ENCODE results near the gene STAT1. TPM values are rescaled to one million over a fixed set of nuclear protein-coding genes. Genes with fewer than 3 reads are reported as not detected.

Gene STAT1
- total RNA-seq, 4 donors from 2014 or later = 23.2 to 67.8 (median 52.2) TPM

DNA sequence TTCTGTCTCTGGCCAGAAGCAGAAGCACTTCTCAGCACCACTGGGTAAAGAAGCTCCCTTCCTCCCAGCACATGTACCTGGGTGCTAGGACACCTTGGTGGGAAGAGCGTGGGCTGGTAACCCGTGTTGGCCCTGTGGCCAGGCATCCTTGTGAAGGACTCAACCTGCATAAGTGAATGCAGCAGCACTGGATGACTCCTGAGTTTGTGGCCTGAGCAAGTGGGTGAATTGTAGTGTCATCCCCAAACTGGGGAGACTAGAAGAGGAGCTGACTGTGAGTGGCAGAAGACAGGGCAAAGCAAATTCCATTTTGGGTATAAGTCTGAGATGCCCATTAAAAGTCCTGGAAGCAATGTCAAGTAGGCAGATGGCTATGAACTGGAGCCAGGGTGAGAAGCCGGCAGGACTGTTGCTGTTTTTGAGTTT is 63.4 kb downstream of the STAT1 start:
- Histone ChIP-seq H3K9me3 (no peaks in the 10 kb centered on the region), H3K27me3 (no peaks in the 10 kb centered on the region), H3K27ac (no peak overlapping the region), H3K4me3 (no peak overlapping the region), H3K4me1 (peaks cover 4 to 25% (median 13%) of the 10 kb centered on the region in 4 donors), H3K36me3 (no peaks in the 10 kb centered on the region)
- DNase-seq = no peak
- in situ Hi-C loops (cut with MboI; ENCODE audit: low pct_ligation_motif_present in 1 of 4, low pct_unique_long_range_greater_than_20kb in 1 of 4, low sequenced_read_pairs in 3 of 4) (no loop called here), intact Hi-C loops (cut with DNase I; ENCODE audit: low total_unique reads) (no loop called here)
- no peak for TF ChIP-seq POLR2A (IDR thresholded peaks at IDR 0.05)
- TF ChIP-seq, protein P1, sequence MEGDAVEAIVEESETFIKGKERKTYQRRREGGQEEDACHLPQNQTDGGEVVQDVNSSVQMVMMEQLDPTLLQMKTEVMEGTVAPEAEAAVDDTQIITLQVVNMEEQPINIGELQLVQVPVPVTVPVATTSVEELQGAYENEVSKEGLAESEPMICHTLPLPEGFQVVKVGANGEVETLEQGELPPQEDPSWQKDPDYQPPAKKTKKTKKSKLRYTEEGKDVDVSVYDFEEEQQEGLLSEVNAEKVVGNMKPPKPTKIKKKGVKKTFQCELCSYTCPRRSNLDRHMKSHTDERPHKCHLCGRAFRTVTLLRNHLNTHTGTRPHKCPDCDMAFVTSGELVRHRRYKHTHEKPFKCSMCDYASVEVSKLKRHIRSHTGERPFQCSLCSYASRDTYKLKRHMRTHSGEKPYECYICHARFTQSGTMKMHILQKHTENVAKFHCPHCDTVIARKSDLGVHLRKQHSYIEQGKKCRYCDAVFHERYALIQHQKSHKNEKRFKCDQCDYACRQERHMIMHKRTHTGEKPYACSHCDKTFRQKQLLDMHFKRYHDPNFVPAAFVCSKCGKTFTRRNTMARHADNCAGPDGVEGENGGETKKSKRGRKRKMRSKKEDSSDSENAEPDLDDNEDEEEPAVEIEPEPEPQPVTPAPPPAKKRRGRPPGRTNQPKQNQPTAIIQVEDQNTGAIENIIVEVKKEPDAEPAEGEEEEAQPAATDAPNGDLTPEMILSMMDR (IDR thresholded peaks at IDR 0.05) = no peak
- no peak for TF ChIP-seq EP300 (IDR thresholded peaks at IDR 0.05; ENCODE audit: low read depth)
- TF ChIP-seq POLR2AphosphoS5 (IDR thresholded peaks at IDR 0.05) = no peak
- 96 to 100% methylated on average over 1 to 3 of the region's 3 CpGs for WGBS, 2 donors (ENCODE audit: low coverage in 1 of 2)

DNA sequence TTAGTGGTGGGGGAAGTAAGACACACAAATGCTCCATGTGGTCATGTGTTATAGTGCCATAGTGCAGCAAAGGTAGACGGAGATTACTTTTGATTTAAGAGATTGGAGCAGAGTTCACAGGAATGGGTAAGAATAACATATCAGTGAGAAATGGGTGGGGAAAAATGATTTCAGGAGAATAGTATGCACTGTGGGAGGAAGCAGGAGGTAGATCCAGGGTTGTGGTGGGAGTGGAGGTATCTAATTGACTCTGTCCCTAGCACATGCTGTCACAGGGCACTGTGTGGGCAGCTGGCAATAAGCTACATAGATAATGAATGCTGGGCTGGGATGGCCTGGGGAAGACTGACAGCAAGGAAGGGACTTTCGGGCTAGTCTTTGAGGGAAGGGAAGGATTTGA is 65.3 kb downstream of the STAT1 start:
- H3K4me1 ChIP-seq = peaks cover 4 to 25% (median 13%) of the 10 kb centered on the region in 4 donors

DNA sequence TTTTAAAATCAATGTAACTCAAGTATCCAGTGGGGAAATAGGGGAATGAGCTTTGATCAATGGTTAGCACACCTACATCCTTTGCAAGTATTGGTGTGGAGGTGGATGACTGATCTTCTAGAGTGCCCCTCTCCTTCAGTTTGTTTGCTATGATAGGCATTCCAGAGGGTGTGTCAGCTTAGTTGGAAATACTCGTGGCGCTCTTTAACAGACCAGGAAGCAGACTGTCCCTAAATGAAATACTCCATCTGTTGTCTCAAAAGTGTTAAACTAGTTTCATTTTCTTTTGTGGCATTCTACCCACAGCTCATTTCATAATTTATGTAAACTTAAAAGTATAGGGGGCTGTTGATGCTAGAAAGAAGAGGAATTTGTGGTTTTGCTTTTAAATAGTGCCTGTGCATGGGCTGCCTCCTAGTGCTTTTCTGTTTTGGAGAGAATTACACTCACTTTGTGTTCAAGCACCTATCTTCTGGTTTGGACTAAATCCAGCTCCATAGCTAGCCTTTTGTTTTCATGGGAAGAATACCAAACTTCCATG is 66.2 kb downstream of the STAT1 start:
- DNase-seq = no peak
- 0 to 18% methylated on average over 2 of the region's 2 CpGs for WGBS, 2 donors (ENCODE audit: low coverage in 1 of 2)
- H3K27me3 ChIP-seq = no peaks in the 10 kb centered on the region
- no peak for TF ChIP-seq EP300 (IDR thresholded peaks at IDR 0.05; ENCODE audit: low read depth)
- TF ChIP-seq, protein P1 (IDR thresholded peaks at IDR 0.05) = no peak
- peak in 1 of 3 donors; percentile 20 for TF ChIP-seq POLR2AphosphoS5 (IDR thresholded peaks at IDR 0.05)
- no peak for TF ChIP-seq POLR2A (IDR thresholded peaks at IDR 0.05)
- H3K9me3 ChIP-seq = no peaks in the 10 kb centered on the region
- intact Hi-C loops (cut with DNase I; ENCODE audit: low total_unique reads) (no loop called here), in situ Hi-C loops (cut with MboI; ENCODE audit: low pct_ligation_motif_present in 1 of 4, low pct_unique_long_range_greater_than_20kb in 1 of 4, low sequenced_read_pairs in 3 of 4) (no loop called here)
- peak overlapping the region in 1 of 4 donors; percentile 4 for H3K4me3 ChIP-seq
- H3K27ac ChIP-seq = peak overlapping the region; percentile 27 to 53 (median 38)
- peaks cover 4 to 25% (median 13%) of the 10 kb centered on the region in 4 donors for H3K4me1 ChIP-seq
- no peaks in the 10 kb centered on the region for H3K36me3 ChIP-seq

More for the DNA sequence above, 65.3 kb downstream of the STAT1 start:
- Histone ChIP-seq H3K36me3 (no peaks in the 10 kb centered on the region), H3K27ac (peak overlapping the region in 1 of 4 donors; percentile 34), H3K4me3 (no peak overlapping the region), H3K27me3 (no peaks in the 10 kb centered on the region), H3K9me3 (no peaks in the 10 kb centered on the region)
- intact Hi-C loops (cut with DNase I; ENCODE audit: low total_unique reads) = no loop called here
- in situ Hi-C loops (cut with MboI; ENCODE audit: low pct_ligation_motif_present in 1 of 4, low pct_unique_long_range_greater_than_20kb in 1 of 4, low sequenced_read_pairs in 3 of 4) = no loop called here
- DNase-seq = no peak
- TF ChIP-seq POLR2AphosphoS5 (IDR thresholded peaks at IDR 0.05) (no peak), POLR2A (IDR thresholded peaks at IDR 0.05) (no peak), EP300 (IDR thresholded peaks at IDR 0.05; ENCODE audit: low read depth) (no peak)
- TF ChIP-seq, protein P1 (IDR thresholded peaks at IDR 0.05) = no peak
- WGBS, 2 donors (ENCODE audit: low coverage in 1 of 2) = 61 to 65% methylated on average over 2 of the region's 2 CpGs

DNA sequence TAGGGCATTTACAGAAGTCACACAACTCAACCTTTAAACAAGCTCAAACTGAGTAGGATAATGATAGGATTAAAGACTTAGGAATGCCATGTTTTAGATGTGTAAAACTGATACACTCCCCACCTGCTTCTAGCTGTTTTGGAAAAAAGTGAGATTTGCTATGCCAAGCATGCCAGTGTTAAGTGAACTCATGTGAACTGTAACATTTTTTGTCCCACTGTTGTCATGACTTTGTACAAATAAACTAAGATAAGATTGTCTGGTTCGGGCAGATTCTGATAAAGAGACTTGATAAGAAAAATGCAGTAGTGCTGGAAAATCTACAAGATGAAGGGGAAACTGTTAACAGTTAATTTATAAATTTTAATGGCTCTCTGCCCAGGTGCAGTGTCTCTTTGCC is 66.8 kb downstream of the STAT1 start:
- Histone ChIP-seq H3K27me3 (no peaks in the 10 kb centered on the region), H3K36me3 (no peaks in the 10 kb centered on the region), H3K4me3 (no peak overlapping the region), H3K9me3 (no peaks in the 10 kb centered on the region), H3K4me1 (peaks cover 4 to 25% (median 13%) of the 10 kb centered on the region in 4 donors), H3K27ac (peak overlapping the region in 1 of 4 donors; percentile 53)
- TF ChIP-seq EP300 (IDR thresholded peaks at IDR 0.05; ENCODE audit: low read depth) (no peak), POLR2A (IDR thresholded peaks at IDR 0.05) (no peak), POLR2AphosphoS5 (IDR thresholded peaks at IDR 0.05) (no peak)
- TF ChIP-seq, protein P1 (IDR thresholded peaks at IDR 0.05) = no peak
- 0 to 26% methylated on average over 1 of the region's 1 CpG for WGBS, 2 donors (ENCODE audit: low coverage in 1 of 2)
- no peak for DNase-seq
- intact Hi-C loops (cut with DNase I; ENCODE audit: low total_unique reads) = no loop called here
- in situ Hi-C loops (cut with MboI; ENCODE audit: low pct_ligation_motif_present in 1 of 4, low pct_unique_long_range_greater_than_20kb in 1 of 4, low sequenced_read_pairs in 3 of 4) = no loop called here
